Measurements from ENCODE around the gene TPM1. TPM values are rescaled to one million over a fixed set of nuclear protein-coding genes. Genes with fewer than 3 reads are reported as not detected.

The TPM1 gene
- total RNA-seq, 1 donor from 2014 or later: 229 TPM

DNA sequence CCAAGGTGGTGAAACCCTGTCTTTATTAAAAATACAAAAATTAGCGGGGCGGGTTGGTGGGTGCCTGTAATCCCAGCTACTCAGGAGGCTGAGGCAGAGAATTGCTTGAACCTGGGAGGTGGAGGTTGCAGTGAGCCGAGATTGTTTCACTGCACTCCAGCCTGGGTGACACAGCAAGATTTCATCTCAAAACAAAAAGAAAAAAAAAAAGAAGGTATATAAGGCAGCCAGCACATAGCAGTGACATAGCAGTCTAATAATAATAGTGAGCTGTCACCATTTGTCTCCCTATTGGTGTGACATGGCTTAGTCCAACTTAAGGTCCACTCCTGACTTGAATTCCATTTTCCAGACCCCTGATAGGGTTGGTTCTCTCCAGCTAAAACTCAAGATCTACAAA is 70.3 kb downstream of the TPM1 start:
- TF ChIP-seq CTCF (IDR thresholded peaks at IDR 0.05): no peak
- H3K9me3 ChIP-seq: no peaks in the 10 kb centered on the region
- H3K36me3 ChIP-seq: no peaks in the 10 kb centered on the region
- H3K27me3 ChIP-seq: no peaks in the 10 kb centered on the region
- intact Hi-C loops (cut with DNase I): no loop called here
- ATAC-seq (no peak), DNase-seq (no peak)
- no peak overlapping the region for H3K4me3 ChIP-seq
- no peak overlapping the region for H3K27ac ChIP-seq
- H3K4me1 ChIP-seq: no peaks in the 10 kb centered on the region

GRCh38 chr15:63114465-63114864 is 71.9 kb downstream of the TPM1 start:
- Histone ChIP-seq H3K4me1 (no peaks in the 10 kb centered on the region), H3K9me3 (no peaks in the 10 kb centered on the region), H3K27me3 (no peaks in the 10 kb centered on the region), H3K36me3 (no peaks in the 10 kb centered on the region), H3K4me3 (no peak overlapping the region), H3K27ac (no peak overlapping the region)
- no peak for TF ChIP-seq CTCF (IDR thresholded peaks at IDR 0.05)
- ATAC-seq: no peak
- intact Hi-C loops (cut with DNase I): no loop called here
- no peak for DNase-seq

Other genes starting within 250 kb of the TPM1 start
- gene LACTB, start 79.1 kb downstream of the TPM1 start, total RNA-seq: 24.8 TPM
- 196 TPM for gene RPS27L, start 114.7 kb downstream of the TPM1 start, total RNA-seq
- 54.5 TPM for gene RAB8B, start 146.9 kb downstream of the TPM1 start, total RNA-seq
- 20.0 TPM for gene APH1B, start 234.9 kb downstream of the TPM1 start, total RNA-seq

Measured in upper lobe of right lung (tissue), 1 donor.